T-helper 2 cell treated with Interferon-gamma antibody and Interleukin-4, amounts not matched to agents 5 μg/mL and 100 μg/mL, for 36 hours (primary cell): ENCODE data around the gene MGA.
A peak's percentile ranks its signal among the peaks of the same experiment; 100 is the strongest.

Source experiments
- DNase-seq: peaks from one replicate; pipeline ENCODE4 v3.0.0; 2021; ENCODE audit warnings: low spot score
- H3K27ac Mint-ChIP-seq: one replicate; pipeline ENCODE4 v1.8.0; 2021; ENCODE audit warnings: mild to moderate bottlenecking, mixed read lengths
- H3K27me3 Mint-ChIP-seq: one replicate; pipeline ENCODE4 v1.8.0; 2021; ENCODE audit warnings: low read depth, mixed read lengths
- H3K36me3 Mint-ChIP-seq: one replicate; pipeline ENCODE4 v1.8.0; 2021; ENCODE audit warnings: low read depth, mixed read lengths
- H3K4me1 Mint-ChIP-seq: one replicate; pipeline ENCODE4 v1.8.0; 2021; ENCODE audit warnings: low read depth, mixed read lengths
- H3K4me3 Mint-ChIP-seq: one replicate; pipeline ENCODE4 v1.8.0; 2022; ENCODE audit warnings: mild to moderate bottlenecking, moderate library complexity, mixed read lengths
- H3K9me3 Mint-ChIP-seq: one replicate; pipeline ENCODE4 v1.8.0; 2021; ENCODE audit warnings: mixed read lengths

The MGA gene

DNA sequence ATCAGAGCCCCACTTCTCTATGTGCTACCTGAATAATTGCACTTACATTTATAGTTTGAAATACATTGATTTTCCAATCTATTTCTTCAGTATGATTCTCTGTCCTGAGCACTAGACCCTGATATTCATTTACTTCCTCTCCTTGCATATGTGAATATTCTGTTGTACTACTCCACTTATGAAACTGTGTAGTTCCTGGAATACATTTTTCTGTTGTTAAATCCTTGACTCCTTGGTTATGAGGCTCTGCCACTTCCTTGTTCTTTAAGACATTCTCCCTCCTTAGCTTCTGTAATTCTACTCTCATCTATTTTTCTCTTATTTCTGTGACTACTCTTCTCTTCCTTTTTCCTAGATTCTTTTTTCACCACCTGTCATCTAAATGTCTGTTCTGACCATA is 12.9 kb upstream of the MGA start:
- no peak overlapping the region for H3K4me3 Mint-ChIP-seq
- H3K36me3 Mint-ChIP-seq, result no peaks in the 10 kb centered on the region
- no peaks in the 10 kb centered on the region for H3K4me1 Mint-ChIP-seq
- peaks cover 9% of the 10 kb centered on the region for H3K27me3 Mint-ChIP-seq
- peaks cover 8% of the 10 kb centered on the region for H3K9me3 Mint-ChIP-seq
- no peak for DNase-seq
- H3K27ac Mint-ChIP-seq, result no peak overlapping the region

DNA sequence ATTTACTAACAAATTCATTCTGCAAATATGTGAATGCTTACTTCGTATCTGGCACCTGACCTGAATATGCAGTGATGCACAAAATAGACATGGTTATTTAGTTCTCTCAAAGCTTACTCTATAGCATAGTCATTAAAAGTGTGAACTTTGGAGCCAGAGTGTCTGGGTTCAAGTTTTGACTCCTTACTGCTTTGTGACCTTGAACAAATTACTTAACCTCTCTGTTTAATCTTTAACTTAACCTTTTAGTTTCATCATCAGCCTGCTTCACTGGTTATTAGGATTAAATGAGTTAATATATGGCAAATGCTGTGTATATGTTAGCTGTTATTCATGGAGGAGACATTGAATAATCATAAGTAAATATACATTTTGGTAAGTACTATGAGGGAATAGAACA is 12.1 kb upstream of the MGA start:
- Mint-ChIP-seq H3K36me3 (no peaks in the 10 kb centered on the region), H3K4me3 (no peak overlapping the region), H3K9me3 (peaks cover 8% of the 10 kb centered on the region), H3K27me3 (peaks cover 9% of the 10 kb centered on the region), H3K27ac (no peak overlapping the region), H3K4me1 (no peaks in the 10 kb centered on the region)
- no peak for DNase-seq

DNA sequence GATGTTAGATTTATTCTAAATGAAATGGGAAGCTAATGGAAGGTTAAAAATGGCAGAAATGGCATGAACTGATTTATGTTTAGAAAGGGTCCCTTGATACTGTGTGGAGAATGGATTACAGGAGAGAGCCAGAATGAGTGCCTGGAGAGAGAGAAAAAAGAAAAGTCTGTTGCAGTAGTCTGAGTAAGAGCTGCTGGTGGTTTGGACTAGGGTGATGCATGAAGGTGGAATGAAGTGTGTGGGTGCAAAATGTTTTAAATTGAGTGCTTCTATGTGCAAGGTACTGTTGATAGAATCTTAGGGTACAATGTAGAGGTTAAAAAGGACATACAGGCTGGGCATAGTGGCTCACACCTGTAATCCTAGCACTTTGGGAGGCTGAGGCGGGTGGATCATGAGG is 11.4 kb upstream of the MGA start:
- peaks cover 10% of the 10 kb centered on the region for H3K27me3 Mint-ChIP-seq
- no peaks in the 10 kb centered on the region for H3K36me3 Mint-ChIP-seq
- no peaks in the 10 kb centered on the region for H3K4me1 Mint-ChIP-seq
- DNase-seq, result no peak
- H3K27ac Mint-ChIP-seq, result no peak overlapping the region
- H3K4me3 Mint-ChIP-seq, result no peak overlapping the region
- peaks cover 8% of the 10 kb centered on the region for H3K9me3 Mint-ChIP-seq

DNA sequence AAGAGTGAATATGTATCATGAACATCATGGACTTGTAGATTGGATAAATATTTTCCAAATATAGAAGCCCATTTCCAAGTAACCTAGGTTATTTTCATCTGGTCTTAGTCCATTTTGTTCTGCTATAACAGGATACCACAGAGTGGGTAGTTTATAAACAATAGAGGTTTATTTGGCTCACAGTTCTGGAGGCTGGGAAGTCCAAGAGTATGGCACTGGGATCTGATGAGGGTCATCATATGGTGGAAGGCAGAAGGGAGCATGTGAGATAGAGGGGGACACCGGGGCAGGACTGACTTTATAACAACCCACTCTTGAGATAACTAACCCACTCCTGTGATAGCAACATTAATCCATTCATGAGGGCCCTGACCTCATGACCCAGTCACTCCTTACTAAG is 9.4 kb upstream of the MGA start:
- H3K27me3 Mint-ChIP-seq, result peaks cover 14% of the 10 kb centered on the region
- H3K4me1 Mint-ChIP-seq, result no peaks in the 10 kb centered on the region
- H3K27ac Mint-ChIP-seq, result no peak overlapping the region
- H3K4me3 Mint-ChIP-seq, result no peak overlapping the region
- peaks cover 8% of the 10 kb centered on the region for H3K9me3 Mint-ChIP-seq
- no peaks in the 10 kb centered on the region for H3K36me3 Mint-ChIP-seq
- DNase-seq, result no peak

DNA sequence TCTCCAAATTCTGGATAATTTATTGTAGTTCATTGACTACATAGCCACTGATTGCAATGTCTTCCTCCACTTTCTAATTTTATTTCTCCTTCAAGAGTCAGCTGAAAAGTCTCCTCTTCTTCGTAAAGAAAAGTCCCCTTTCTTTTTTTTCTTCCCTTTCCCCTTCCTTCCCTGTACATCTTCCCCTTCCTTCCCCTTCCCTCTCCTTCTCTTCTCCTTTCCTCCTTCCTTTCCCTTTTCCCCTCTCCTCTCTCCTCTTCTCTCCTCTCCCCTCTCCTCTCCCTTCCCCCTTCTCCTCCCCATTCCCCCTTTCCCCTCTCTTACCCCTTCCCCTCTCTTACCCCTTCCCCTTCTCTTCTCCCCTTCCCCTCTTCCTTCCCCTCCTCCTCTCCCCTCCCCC is 8.8 kb upstream of the MGA start:
- no peak overlapping the region for H3K27ac Mint-ChIP-seq
- H3K9me3 Mint-ChIP-seq, result peaks cover 8% of the 10 kb centered on the region

DNA sequence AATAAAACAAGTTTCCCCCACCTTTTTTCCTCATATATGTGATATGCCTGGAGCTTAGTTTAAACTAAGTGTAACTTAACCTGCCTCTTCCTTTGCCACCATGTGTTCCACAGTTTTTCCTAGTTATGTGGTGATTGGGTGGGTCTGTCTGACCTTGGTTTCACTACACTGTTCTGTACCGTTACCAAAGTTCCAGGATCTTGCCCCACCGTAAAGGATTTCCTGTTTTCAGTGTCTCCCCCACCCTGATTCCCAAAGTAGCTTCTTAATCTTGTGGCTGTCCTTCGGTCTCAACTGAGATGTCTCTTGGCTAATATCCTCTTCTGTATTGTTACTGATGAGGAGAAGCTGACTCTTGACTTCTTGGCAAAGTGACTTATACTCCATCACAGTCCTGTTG is 6.4 kb upstream of the MGA start:
- peaks cover 10% of the 10 kb centered on the region for H3K9me3 Mint-ChIP-seq
- no peak overlapping the region for H3K4me3 Mint-ChIP-seq
- H3K4me1 Mint-ChIP-seq, result peaks cover under 1% of the 10 kb centered on the region
- peaks cover 30% of the 10 kb centered on the region for H3K27me3 Mint-ChIP-seq
- no peak for DNase-seq
- no peaks in the 10 kb centered on the region for H3K36me3 Mint-ChIP-seq
- H3K27ac Mint-ChIP-seq, result no peak overlapping the region

More for the DNA sequence above, 8.8 kb upstream of the MGA start:
- no peak for DNase-seq
- H3K4me1 Mint-ChIP-seq, result no peaks in the 10 kb centered on the region
- no peak overlapping the region for H3K4me3 Mint-ChIP-seq
- peaks cover 18% of the 10 kb centered on the region for H3K27me3 Mint-ChIP-seq
- H3K36me3 Mint-ChIP-seq, result no peaks in the 10 kb centered on the region

DNA sequence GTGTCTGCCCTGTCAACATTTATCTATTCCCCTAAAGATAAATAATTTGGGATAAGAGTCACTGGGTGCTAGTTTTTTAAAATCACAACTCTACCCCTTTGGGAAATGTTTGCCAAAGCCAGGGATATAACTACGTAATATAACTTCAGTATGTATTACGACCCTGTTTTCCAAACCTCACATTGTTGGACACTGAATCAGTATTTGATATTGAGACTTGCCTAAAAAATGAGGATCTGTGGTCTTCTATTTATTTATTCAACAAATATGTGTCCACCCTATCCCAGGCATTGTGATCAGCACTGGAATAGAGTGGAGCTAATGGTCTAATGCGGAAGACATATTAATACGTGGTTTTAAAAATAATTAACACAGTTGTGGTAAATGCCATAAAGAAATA is 4.5 kb upstream of the MGA start:
- Mint-ChIP-seq H3K9me3 (peaks cover 13% of the 10 kb centered on the region), H3K36me3 (peaks cover 3% of the 10 kb centered on the region), H3K4me3 (no peak overlapping the region), H3K4me1 (peaks cover 7% of the 10 kb centered on the region), H3K27ac (no peak overlapping the region), H3K27me3 (peaks cover 38% of the 10 kb centered on the region)
- no peak for DNase-seq

DNA sequence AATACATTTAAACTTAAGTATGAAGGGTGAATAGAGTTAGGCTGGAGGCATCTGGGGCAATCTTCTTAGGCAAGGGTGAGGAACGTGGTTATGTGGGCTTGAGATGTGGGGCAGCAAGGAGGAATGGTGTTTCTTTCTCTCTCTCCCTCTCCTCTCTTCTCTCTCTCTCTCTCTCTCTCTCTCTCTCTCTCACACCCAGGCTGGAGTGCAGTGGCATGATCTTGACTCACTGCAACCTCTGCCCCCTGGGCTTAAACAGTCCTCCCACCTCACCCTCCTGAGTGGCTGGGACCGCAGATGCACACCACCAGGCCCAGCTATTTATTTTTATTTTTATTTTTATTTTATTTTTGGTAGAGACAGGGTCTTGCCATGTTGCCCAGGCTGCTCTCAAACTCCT is 4.0 kb upstream of the MGA start:
- peaks cover 6% of the 10 kb centered on the region for H3K36me3 Mint-ChIP-seq
- peaks cover 12% of the 10 kb centered on the region for H3K9me3 Mint-ChIP-seq
- H3K4me1 Mint-ChIP-seq, result peaks cover 11% of the 10 kb centered on the region
- no peak overlapping the region for H3K4me3 Mint-ChIP-seq
- H3K27ac Mint-ChIP-seq, result no peak overlapping the region
- peaks cover 38% of the 10 kb centered on the region for H3K27me3 Mint-ChIP-seq
- DNase-seq, result no peak

DNA sequence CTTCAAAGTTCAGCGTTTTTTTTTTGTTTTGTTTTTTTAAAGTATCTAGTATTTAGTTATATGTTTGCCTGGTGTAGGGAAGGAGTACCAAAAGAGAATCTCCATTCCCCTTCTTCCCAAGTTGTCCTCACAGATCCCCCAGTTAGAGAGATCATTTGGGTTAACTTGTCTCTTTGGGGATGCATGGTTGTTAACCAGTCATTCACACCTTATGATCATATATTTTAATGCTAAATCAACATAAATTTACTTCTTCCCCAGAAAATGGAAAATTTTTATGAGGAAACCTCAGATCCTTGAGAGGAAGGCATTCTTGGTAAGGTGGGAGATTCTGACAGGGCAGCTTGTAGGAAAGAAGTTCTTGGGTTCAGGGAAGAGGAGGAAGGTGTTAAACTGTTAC is 1.5 kb upstream of the MGA start:
- Mint-ChIP-seq H3K36me3 (peaks cover 6% of the 10 kb centered on the region), H3K27ac (peak overlapping the region; percentile 16), H3K4me3 (no peak overlapping the region), H3K9me3 (peaks cover 10% of the 10 kb centered on the region), H3K27me3 (peaks cover 37% of the 10 kb centered on the region), H3K4me1 (peaks cover 29% of the 10 kb centered on the region)
- DNase-seq, result no peak

DNA sequence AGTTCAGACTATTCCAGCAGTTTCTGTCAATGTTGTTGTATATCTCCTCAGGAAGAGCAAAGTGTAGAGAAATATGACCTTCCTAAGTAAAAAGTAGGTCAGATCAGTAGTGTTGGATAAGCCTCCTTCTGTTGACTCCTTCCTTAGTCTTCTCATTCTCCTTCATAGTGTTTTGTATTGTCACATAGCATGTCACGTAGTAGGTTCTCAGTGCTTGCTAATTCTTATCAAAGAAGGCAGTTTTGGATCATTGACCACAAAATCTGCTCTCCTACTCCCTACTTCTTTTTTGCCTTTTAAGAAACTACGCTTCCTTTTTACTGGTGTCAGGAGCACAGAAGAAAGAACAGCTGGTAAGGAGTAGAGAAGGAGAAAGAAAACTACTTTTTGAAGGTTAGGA is 1.0 kb upstream of the MGA start:
- Mint-ChIP-seq H3K27me3 (peaks cover 35% of the 10 kb centered on the region), H3K27ac (peak overlapping the region; percentile 16), H3K4me3 (no peak overlapping the region), H3K9me3 (peaks cover 10% of the 10 kb centered on the region), H3K4me1 (peaks cover 31% of the 10 kb centered on the region), H3K36me3 (peaks cover 6% of the 10 kb centered on the region)
- DNase-seq, result no peak

DNA sequence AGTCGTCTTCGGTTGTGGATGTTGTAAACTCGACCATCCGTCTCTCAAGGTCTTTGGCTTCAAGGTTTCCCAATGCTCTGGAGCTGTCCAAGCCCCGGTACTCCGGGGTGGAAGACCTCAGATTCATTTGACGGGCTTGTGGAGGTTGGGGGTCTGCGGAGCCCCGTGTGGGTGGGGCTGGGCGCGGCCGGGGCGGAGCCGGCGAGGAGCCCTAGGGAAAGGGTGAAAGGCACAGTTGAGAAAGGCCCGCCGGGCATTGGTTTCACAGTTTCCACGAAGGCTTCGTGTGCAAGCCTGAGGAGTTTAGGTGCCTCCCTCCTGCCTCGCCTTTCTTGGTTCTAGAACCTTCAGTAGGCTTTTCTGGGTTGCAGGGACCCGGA is 360 bp upstream of the MGA start:
- no peak for DNase-seq
- Mint-ChIP-seq H3K27ac (peak overlapping the region; percentile 98), H3K36me3 (peaks cover 6% of the 10 kb centered on the region), H3K4me1 (peaks cover 32% of the 10 kb centered on the region), H3K27me3 (peaks cover 31% of the 10 kb centered on the region), H3K4me3 (peak overlapping the region; percentile 95), H3K9me3 (peaks cover 10% of the 10 kb centered on the region)

DNA sequence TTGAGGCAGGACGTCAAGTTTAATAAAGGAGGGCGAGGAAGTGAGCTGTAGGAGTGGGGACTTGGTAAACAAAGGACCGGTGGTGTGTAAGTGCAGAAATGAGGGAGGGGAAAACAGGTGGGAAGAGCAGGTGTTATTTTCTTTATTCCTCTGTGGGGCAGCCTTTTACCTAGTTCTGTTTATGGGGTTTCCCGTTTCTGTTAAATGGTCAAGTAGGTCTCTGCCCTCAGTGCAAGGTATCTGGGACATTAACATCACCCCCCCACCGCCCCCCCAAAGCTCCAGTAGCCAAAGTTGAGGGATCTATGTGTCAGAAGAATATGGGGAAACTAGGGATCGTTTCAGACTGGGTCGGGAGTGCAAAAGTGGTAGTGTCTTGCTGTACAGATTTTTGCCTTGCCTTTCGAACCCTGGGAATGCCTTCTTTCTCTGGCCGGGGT is 893 bp downstream of the MGA start:
- Mint-ChIP-seq H3K27me3 (peaks cover 27% of the 10 kb centered on the region), H3K36me3 (peaks cover 6% of the 10 kb centered on the region), H3K9me3 (peaks cover 10% of the 10 kb centered on the region), H3K4me3 (peak overlapping the region; percentile 95), H3K4me1 (peaks cover 33% of the 10 kb centered on the region), H3K27ac (peak overlapping the region; percentile 98)
- DNase-seq, result no peak

DNA sequence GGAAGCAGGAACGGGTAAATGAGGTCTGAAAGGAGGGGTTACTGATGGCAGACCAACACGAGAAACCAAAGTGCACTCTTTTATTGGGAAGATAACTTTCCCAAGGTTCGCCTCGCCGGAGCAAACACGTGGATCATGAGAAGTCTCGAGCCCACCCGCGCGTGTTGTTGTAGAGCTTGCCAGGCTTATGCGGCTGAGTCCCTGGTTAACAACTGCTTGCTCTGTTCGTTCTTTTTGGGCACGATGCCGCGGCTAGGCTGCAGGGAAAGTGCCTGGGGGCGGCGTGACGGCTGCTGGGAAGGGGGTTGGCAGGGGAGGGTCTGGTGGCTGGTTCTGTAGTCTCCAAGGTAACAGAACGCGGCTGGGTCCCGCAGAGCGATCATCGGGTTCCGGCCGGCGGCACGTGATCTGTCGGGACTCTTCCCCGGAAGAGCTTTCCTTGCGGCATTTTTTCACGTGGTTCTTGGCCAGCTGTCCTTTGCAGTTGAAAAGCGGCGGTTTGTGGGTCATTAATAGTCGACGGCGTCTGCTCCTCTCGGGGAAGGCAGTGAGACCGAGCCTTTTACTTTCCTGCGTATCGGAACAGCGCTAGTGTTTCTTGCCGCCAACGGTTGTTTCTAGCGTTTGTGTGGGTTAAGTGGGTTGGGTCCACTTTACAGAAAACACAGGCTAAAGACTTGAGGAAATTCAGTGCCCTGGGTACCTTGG is 1.5 kb downstream of the MGA start:
- H3K9me3 Mint-ChIP-seq, result peaks cover 10% of the 10 kb centered on the region
- H3K27me3 Mint-ChIP-seq, result peaks cover 26% of the 10 kb centered on the region
- peak; percentile 58 for DNase-seq
- H3K4me3 Mint-ChIP-seq, result peak overlapping the region; percentile 95
- H3K4me1 Mint-ChIP-seq, result peaks cover 36% of the 10 kb centered on the region
- H3K27ac Mint-ChIP-seq, result peak overlapping the region; percentile 98
- H3K36me3 Mint-ChIP-seq, result peaks cover 6% of the 10 kb centered on the region

DNA sequence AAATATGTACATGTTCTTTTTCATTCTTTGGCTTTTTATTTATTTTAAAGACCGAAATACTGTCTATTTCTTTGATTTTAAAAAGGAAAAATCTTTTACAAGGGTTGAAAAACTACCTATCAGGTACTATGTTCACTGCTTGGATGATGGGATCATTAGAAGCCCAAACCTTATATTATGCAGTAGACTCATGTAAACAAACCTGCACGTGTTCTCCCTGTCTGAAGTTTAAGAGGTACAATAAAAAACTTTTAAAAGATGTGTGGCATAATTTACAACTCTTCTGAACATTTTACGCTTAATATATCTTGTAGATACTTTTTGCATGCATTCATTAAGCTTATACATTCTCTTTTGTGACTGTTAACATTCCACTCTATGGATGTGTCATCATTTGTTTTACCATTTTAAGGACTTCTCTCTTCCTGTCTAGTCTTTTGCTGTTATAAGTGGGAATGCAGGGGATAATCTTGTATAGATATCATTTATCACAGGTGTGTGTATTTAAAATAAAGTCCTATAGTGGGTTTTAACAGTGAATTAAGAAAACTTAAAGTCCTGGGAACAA is 6.2 kb downstream of the MGA start:
- peaks cover 17% of the 10 kb centered on the region for H3K36me3 Mint-ChIP-seq
- H3K27me3 Mint-ChIP-seq, result no peaks in the 10 kb centered on the region
- H3K27ac Mint-ChIP-seq, result no peak overlapping the region
- H3K4me3 Mint-ChIP-seq, result no peak overlapping the region
- H3K9me3 Mint-ChIP-seq, result no peaks in the 10 kb centered on the region
- no peak for DNase-seq
- H3K4me1 Mint-ChIP-seq, result peaks cover 23% of the 10 kb centered on the region

DNA sequence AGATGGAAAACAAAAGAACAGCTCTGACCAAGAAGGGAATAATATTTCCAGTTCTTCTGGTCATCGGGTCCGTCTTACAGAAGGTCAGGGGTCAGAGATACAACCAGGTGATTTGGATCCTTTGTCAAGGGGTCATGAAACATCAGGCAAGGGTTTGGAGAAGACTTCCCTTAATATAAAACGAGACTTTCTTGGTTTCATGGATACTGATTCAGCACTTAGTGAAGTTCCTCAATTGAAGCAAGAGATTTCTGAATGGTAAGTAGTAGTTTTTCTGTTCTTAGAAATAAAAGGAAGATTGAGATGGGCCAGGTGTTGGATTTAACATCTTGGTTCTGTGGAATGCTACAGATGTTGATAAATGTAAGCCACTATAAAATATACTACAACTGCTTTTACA is 9.5 kb downstream of the MGA start:
- Mint-ChIP-seq H3K36me3 (peaks cover 18% of the 10 kb centered on the region), H3K4me1 (peaks cover 14% of the 10 kb centered on the region), H3K9me3 (no peaks in the 10 kb centered on the region), H3K27ac (no peak overlapping the region), H3K27me3 (no peaks in the 10 kb centered on the region), H3K4me3 (no peak overlapping the region)
- no peak for DNase-seq
